Measurements from ENCODE around the gene TADA2B. TPM values are rescaled to one million over a fixed set of nuclear protein-coding genes. Genes with fewer than 3 reads are reported as not detected.

TADA2B gene
- polyA plus RNA-seq, 3 donors: 2.0 to 10.2 (median 2.6) TPM

DNA sequence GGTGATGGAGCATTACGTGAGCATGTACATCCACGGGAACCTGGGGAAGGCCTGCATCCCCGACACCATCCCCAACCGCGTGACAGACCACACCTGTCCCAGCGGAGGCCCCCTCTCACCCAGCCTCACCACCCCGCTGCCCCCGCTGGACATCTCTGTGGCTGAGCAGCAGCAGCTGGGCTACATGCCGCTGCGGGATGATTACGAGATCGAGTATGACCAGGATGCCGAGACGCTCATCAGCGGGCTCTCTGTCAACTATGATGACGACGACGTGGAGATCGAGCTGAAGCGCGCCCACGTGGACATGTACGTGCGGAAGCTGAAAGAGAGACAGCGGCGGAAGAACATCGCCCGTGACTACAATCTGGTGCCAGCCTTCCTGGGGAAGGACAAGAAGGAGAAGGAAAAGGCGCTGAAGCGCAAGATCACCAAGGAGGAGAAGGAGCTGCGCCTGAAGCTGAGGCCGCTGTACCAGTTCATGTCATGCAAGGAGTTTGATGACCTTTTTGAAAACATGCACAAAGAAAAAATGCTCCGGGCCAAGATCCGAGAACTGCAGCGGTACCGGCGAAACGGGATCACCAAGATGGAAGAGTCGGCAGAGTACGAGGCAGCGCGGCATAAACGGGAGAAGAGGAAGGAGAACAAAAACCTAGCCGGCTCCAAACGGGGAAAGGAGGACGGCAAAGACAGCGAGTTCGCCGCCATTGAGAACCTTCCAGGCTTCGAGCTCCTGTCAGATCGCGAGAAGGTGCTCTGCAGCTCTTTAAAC is 11.1 kb downstream of the TADA2B start:
- Histone ChIP-seq H3K9me3 (replicated peaks in 1 of 2; ENCODE audit: control insufficient read depth in 1 of 2, insufficient read depth in 1 of 2, low read length in 2 of 2) (no peaks in the 10 kb centered on the region), H2AFZ (ENCODE audit: insufficient read depth, low read depth, low read length, poor library complexity, severe bottlenecking) (no peak overlapping the region), H4K20me1 (ENCODE audit: insufficient read depth, low read length) (peaks cover 97% of the 10 kb centered on the region), H3K27ac (ENCODE audit: low read depth in 1 of 2, low read length in 2 of 2) (no peak overlapping the region), H3K9ac (ENCODE audit: insufficient read depth, low read length, poor library complexity, severe bottlenecking) (no peak overlapping the region), H3K79me2 (ENCODE audit: insufficient read depth, low read length) (peaks cover 73% of the 10 kb centered on the region), H3K4me3 (replicated peaks in 1 of 3; ENCODE audit: low read depth in 2 of 3, low read length in 3 of 3) (no peak overlapping the region), H3K27me3 (ENCODE audit: control insufficient read depth in 2 of 2, insufficient read depth in 2 of 2, low read length in 2 of 2) (no peaks in the 10 kb centered on the region), H3K4me1 (ENCODE audit: control insufficient read depth in 1 of 2, insufficient read depth in 2 of 2, low read length in 2 of 2) (peaks cover 51 to 54% of the 10 kb centered on the region in 2 donors), H3K36me3 (replicated peaks in 1 of 2; ENCODE audit: control insufficient read depth in 1 of 2, insufficient read depth in 2 of 2, low read length in 2 of 2) (peaks cover 32 to 54% of the 10 kb centered on the region in 2 donors), H3K4me2 (replicated peaks; ENCODE audit: extremely low read depth, low read length, poor library complexity, severe bottlenecking) (no peak overlapping the region)
- Mint-ChIP-seq H3K9me3 (peaks cover 0 to 3% (median 0%) of the 10 kb centered on the region in 7 donors), H3K27ac (peak overlapping the region in 3 of 7 donors; percentile 1 to 77 (median 33)), H3K27me3 (ENCODE audit: low read depth in 3 of 3) (peaks cover 4 to 8% (median 7%) of the 10 kb centered on the region in 3 donors), H3K36me3 (peaks cover 47 to 83% of the 10 kb centered on the region in 2 donors), H3K4me1 (peaks cover 56% of the 10 kb centered on the region), H3K4me3 (peak overlapping the region in 1 of 2 donors; percentile 80)
- intact Hi-C loops (cut with micrococcal nuclease): no loop called here
- no peak for DNase-seq
- TF ChIP-seq, protein P1, sequence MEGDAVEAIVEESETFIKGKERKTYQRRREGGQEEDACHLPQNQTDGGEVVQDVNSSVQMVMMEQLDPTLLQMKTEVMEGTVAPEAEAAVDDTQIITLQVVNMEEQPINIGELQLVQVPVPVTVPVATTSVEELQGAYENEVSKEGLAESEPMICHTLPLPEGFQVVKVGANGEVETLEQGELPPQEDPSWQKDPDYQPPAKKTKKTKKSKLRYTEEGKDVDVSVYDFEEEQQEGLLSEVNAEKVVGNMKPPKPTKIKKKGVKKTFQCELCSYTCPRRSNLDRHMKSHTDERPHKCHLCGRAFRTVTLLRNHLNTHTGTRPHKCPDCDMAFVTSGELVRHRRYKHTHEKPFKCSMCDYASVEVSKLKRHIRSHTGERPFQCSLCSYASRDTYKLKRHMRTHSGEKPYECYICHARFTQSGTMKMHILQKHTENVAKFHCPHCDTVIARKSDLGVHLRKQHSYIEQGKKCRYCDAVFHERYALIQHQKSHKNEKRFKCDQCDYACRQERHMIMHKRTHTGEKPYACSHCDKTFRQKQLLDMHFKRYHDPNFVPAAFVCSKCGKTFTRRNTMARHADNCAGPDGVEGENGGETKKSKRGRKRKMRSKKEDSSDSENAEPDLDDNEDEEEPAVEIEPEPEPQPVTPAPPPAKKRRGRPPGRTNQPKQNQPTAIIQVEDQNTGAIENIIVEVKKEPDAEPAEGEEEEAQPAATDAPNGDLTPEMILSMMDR (IDR thresholded peaks at IDR 0.05): no peak
- 96% methylated on average over 50 of the region's 52 CpGs for WGBS (ENCODE audit: insufficient coverage)

DNA sequence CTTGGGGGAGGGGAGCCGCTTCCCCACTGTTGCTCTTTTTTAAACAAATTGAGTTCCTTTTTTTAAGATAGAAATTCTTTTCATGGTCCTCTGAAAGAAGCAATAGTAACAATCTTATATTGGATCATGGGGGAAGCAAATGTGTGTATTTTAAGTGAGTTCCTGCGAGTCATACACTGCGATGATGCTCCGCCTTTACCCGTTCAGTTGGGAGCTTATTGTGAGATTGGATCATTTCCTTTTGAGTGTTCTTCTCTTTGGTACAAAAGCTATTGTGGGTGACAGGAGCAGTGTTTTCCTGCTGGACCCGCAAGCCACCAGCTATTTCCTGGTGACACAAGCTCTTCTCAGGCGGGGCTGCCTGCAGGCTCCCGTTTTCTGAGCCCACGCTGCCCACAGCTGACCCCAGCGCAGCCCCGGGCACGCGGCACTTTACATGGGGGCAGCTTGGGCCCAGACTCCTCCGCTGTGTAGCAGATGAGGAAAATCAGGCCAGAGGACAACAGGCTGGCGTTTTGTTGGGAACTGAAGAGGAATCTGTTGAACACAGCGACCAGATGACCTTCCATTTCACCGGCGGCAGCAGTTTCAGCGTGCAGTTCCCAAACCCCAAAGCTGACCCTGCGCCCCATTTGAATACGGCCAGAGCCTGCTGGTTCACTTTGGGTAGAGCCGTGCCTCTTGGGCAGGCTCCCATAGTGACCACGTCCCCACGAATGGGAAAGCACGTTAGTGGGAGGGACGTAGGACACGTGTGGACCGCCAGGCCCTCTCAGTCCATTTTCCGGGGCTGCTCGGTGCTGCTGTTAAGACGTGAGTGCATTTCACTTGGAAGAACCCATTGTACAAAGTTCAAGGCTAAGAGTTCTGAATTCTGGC is 12.2 kb downstream of the TADA2B start:
- TF ChIP-seq, protein P1 (IDR thresholded peaks at IDR 0.05): no peak
- intact Hi-C loops (cut with micrococcal nuclease): no loop called here
- WGBS (ENCODE audit: insufficient coverage): 85% methylated on average over 26 of the region's 31 CpGs
- H3K4me1 Mint-ChIP-seq: peaks cover 64% of the 10 kb centered on the region
- H3K9me3 Mint-ChIP-seq: peaks cover 0 to 3% (median 0%) of the 10 kb centered on the region in 7 donors
- H3K27me3 Mint-ChIP-seq (ENCODE audit: low read depth in 3 of 3): peaks cover 3 to 7% (median 3%) of the 10 kb centered on the region in 3 donors
- Histone ChIP-seq H3K9me3 (replicated peaks in 1 of 2; ENCODE audit: control insufficient read depth in 1 of 2, insufficient read depth in 1 of 2, low read length in 2 of 2) (no peaks in the 10 kb centered on the region), H3K4me2 (replicated peaks; ENCODE audit: extremely low read depth, low read length, poor library complexity, severe bottlenecking) (no peak overlapping the region), H4K20me1 (ENCODE audit: insufficient read depth, low read length) (peaks cover 97% of the 10 kb centered on the region), H3K27me3 (ENCODE audit: control insufficient read depth in 2 of 2, insufficient read depth in 2 of 2, low read length in 2 of 2) (no peaks in the 10 kb centered on the region), H3K27ac (ENCODE audit: low read depth in 1 of 2, low read length in 2 of 2) (no peak overlapping the region), H3K9ac (ENCODE audit: insufficient read depth, low read length, poor library complexity, severe bottlenecking) (no peak overlapping the region), H3K36me3 (replicated peaks in 1 of 2; ENCODE audit: control insufficient read depth in 1 of 2, insufficient read depth in 2 of 2, low read length in 2 of 2) (peaks cover 28 to 53% of the 10 kb centered on the region in 2 donors), H3K4me1 (ENCODE audit: control insufficient read depth in 1 of 2, insufficient read depth in 2 of 2, low read length in 2 of 2) (peaks cover 61 to 64% of the 10 kb centered on the region in 2 donors), H3K79me2 (ENCODE audit: insufficient read depth, low read length) (peaks cover 62% of the 10 kb centered on the region), H2AFZ (ENCODE audit: insufficient read depth, low read depth, low read length, poor library complexity, severe bottlenecking) (no peak overlapping the region), H3K4me3 (replicated peaks in 1 of 3; ENCODE audit: low read depth in 2 of 3, low read length in 3 of 3) (no peak overlapping the region)
- DNase-seq: no peak
- peak overlapping the region in 1 of 2 donors; percentile 53 for H3K4me3 Mint-ChIP-seq
- H3K27ac Mint-ChIP-seq: peak overlapping the region in 1 of 7 donors; percentile 19
- H3K36me3 Mint-ChIP-seq: peaks cover 44 to 74% of the 10 kb centered on the region in 2 donors
